Measurements from ENCODE around the gene STKLD1.
"Not testable (repeated sequence)": the region's sequence is repeated elsewhere in the genome, so short reads cannot be mapped to it uniquely, and the experiment has no call there.

STKLD1 gene

DNA sequence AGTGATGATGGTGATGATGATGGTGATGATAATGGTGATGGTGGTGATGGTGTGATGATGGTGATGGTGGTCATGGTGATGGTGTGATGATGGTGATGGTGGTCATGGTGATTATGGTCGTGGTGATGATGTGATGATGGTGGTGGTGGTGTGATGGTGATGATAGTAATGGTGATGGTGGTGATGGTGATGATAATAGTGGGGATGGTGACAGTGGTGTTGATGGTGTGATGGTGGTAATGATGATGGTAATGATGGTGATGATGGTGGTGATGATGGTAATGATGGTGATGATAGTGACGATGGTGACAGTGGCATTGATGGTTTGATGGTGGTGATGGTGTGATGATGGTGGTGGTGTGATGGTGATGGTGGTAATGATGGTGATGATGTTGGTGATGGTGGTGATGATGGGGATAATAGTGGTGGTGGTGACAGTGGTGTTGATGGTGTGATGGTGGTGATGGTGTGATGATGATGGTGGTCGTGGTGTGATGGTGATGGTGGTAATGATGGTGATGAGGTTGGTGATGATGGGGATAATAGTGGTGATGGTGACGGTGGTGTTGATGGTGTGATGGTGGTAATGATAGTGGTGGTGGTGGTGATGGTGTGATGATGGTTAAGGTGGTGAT is 6.5 kb downstream of the STKLD1 start:
- no peak for DNase-seq

DNA sequence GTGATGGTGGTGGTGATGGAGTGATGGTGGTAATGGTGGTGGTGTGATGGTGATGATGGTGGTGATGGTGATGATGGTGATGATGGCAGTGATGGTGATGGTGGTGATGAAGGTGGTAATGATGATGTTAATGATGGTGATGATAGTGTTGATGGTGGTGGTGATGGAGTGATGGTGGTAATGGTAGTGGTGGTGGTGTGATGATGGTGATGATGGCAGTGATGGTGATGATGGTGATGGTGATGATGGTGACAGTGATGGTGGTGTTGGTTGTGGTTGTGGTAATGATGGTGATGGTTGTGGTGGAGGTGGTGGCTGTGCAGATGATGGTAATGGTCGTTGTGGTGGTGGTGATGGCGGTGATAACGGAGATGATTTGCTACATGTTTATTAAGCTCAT is 7.3 kb downstream of the STKLD1 start:
- DNase-seq = no peak

DNA sequence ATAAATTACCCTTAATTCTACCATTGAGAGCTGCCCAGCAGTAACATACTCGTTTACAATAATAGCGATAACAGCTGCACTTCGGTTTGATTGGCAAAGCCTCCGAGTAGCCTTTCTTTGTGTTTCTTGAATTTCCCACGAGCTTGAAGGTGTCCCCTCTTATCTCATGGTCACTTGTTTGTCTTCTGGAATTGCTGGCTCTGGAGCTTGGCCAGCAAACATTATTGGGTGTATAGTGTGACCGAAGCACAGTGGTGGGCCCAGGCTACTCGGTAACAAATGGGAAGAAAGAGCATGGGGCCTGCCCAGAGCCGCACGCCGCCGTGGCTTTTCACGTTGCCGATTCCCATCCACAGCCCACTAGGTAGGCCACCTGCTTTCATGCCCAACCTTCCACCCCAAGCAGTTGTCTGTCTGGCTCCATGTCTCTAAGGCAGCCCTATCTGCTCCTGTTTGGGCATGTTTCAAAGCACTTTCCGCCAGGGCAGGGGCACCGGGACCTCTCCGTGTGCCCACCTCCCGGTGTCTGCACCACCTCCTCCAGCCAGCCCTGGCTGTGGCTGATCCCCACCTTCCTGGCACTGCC is 8.7 kb downstream of the STKLD1 start:
- no peak for DNase-seq

DNA sequence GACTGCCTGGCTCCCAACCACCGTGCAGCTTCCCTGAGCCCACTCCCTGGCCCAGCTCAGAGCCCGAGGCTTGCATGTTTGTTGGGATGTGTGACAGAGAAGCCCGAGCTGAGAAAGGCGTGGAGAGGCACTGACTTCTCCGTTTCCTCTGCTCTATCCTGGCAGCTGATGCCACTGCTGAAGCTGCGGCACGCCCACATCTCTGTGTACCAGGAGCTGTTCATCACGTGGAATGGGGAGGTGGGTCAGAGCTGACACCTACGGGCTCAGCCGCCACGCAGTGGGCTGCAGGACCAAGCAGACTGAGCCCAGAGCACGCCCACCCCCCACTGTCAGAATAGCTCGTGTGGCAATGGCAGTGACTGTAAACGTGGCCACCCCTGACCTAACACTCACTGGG is 9.3 kb downstream of the STKLD1 start:
- DNase-seq = peak in 2 of 56 donors; percentile 18 to 25

DNA sequence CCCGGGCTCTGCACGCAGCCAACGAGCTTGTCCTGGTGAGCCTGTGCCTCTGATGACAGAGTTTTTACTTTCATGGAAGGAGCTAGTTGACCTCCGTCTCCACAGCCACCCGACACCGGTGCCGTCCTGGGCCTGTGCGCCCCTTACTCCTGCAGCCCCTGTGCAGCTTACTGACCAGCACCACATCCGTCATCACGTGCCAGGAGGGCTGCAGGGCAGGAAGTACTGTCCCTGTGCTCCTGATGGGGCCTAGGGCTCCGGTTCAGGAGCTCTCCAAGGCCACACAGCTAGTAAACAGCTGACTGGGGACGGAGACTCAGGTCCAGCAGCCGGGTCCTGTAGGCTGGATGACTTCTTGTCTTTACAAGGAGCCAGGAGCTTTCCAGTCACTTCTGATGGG is 10.2 kb downstream of the STKLD1 start:
- no peak for DNase-seq

DNA sequence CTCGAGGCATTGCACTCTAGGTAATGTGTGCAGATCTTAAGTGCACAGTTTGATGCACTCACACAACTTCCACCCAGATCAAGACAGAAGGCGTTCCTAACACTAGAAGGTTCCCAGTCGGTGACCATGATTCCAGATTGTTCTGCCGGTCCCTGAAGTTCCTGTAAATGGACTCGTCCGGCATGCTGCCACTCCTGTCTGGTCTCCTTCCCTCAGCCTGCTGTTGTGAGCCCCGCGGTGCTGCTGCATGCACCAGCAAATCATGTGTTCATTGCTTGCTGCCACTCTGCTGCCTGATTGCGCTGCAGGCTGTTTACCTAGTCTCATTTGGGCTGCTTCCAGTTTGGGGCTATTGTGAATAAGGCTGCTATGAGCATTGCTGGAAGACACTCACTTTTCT is 11.5 kb downstream of the STKLD1 start:
- DNase-seq = no peak

DNA sequence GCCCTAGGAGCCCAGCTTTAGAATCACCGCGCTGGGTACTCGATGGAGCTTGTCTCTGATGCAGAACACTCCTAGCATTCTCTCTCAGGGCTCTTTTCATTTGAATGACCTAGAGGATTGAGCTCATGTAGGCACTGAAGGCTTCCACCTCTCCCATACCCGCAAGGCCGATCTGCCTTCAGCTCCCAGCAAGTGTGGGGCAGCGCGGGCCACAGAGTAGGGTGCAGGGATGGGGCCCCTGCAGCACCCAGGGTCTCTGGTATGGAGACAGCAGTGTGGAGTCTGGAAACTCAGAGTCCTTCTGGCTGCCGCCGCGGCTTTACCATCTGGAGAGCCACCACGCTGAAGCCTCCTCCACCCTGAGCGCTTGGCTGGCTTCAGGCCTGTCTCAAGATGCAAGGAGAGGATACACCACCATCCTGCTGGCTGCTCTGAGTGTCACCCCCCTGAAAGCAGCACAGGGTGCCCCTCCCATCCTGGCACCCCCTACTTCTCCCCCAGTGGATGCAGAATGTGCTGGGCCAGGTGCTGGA is 12.9 kb downstream of the STKLD1 start:
- peak in 1 of 56 donors; percentile 10 for DNase-seq

DNA sequence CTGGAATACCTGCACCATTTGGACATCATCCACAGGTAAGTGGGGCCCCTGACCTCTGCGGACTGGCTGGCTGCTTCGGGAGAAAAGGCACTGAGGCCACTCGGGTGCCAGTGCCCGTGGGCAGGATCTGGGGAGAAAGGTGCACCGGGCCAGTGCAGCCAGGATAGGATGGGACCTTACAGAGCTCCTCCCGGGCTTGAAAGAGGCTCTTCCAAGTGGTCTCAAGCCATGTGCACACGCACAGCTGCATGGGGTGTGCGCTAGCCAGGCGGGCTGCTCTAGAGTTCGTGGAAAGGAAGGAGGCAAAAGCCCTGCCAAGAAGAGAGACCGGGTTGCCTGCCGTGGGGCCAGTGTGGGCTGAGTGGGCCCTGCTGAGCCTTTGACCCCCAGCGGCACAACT is 13.4 kb downstream of the STKLD1 start:
- no peak for DNase-seq

DNA sequence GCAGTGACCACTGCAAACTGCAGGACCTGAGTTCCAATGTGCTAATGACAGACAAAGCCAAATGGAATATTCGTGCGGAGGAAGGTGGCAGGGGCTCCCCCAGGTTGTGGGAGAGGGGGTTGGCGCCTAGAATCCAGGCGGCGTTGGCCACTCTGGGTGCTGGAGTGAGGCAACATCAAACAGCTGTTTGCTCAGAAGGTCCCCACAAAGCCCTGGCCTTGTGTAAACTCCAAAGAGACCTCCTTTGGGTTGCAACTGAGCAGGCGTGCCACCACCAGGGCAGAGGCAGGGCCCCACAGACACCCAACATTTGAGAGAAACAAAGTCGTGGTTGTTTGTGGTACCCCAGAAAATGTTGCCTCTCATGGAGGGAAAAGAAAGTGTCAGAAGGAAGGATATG is 14.5 kb downstream of the STKLD1 start:
- no peak for DNase-seq

DNA sequence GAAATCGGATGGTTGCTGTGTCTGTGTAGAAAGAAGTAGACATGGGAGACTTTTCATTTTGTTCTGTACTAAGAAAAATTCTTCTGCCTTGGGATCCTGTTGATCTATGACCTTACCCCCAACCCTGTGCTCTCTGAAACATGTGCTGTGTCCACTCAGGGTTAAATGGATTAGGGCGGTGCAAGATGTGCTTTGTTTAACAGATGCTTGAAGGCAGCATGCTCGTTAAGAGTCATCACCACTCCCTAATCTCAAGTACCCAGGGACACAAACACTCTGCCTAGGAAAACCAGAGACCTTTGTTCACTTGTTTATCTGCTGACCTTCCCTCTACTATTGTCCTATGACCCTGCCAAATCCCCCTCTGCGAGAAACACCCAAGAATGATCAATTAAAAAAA is 15.3 kb downstream of the STKLD1 start:
- DNase-seq = not testable (repeated sequence)

DNA sequence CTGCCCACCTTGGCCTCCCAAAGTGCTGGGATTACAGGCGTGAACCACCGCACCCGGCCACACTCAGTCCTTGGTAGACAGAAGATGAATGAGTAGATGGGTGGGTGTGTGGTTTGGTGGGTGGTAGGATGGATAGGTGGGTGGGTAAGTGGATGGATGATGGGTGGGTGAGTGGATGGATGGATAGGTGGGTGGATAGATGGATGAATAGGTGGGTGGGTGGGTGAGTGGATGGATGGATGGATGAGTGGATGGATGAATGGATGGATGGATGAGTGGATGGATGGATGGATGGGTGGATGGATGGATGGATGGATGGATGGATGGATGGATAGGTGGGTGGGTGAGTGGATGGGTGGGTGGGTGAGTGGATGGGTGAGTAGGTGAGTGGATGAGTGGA is 16.1 kb downstream of the STKLD1 start:
- not testable (repeated sequence) for DNase-seq

DNA sequence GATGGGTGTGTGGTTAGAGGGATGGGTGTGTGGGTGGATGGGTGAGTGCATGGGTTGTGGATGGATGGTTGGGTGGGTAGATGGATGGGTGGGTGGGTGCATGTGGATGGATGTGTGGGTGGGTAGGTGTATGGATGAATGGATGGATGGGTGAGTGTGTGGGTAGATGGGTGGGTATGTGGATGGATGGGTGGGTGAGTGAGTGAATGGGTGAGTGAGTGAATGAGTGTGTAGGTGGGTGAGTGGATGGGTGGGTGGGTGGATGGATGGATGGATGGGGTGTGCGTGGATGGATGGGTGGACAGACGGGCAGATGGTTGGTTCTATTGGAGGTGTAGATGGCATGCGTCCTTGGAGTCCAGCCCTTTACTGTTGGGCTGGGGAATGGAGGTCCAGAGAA is 17.2 kb downstream of the STKLD1 start:
- no peak for DNase-seq

DNA sequence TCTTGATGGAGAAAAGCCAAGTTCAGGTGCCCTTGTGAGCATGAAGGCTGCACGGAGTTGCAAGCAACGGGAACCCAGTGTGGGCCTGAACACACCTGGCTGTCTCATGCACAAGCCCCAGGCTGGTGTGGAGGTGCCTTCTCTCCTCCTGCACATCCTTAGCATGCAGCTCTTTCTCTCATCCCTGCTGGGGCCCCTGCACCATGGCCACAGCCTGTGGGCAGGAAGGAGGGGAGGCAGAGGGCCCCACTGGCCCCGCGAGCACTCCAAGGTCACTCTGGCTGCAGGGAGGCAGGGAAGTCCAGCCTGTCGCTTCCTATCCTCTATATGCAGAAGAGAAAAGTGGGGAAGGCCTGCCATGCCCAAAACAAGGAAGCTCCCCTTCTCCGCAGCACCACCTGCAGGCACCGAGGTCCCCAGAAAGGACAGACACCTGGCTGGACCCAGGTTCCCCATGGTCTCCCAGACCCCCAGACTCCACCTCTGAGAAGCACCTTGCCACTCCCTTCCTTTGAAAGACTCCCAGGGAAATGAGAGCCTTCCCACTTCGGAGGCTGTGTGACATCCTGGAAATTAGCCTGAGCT is 18.6 kb downstream of the STKLD1 start:
- DNase-seq = no peak

DNA sequence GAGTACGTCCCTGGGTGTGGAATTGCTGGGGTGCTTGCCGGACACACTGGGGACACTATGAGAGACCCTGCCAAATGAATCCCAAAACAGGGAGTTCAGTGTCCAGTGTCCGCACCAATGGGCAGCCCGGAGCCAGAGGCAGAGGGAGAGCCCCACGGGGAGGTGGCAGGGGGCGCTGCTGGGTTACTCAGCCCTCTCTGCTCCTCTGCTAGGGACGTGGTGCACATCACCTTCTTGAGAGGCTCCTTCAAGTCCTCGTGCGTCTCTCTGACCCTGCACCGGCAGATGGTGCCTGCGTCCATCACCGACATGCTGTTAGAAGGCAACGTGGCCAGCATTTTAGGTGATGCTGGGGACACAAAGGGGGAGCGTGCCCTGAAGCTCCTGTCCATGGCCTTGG is 20.8 kb downstream of the STKLD1 start:
- peak in 2 of 56 donors; percentile 8 to 30 for DNase-seq

DNA sequence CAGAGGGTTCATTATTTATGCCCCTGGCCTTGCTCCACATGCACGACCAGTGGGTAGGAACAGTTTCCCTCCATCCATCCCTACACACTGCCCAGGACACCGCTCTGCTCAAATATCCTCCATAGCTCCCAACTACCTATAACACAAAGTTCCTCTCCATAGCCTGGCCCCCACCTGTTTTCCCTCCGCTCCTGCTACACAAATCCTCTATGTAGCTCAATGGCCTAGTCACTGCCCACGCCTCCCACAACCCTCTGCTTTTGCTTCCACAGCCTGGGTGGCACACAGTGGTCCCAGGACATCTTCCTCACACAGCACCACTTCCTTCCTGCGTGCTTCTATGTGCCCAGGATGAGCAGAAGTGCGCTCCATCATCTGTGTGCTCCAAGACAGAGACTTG is 21.2 kb downstream of the STKLD1 start:
- DNase-seq = no peak

DNA sequence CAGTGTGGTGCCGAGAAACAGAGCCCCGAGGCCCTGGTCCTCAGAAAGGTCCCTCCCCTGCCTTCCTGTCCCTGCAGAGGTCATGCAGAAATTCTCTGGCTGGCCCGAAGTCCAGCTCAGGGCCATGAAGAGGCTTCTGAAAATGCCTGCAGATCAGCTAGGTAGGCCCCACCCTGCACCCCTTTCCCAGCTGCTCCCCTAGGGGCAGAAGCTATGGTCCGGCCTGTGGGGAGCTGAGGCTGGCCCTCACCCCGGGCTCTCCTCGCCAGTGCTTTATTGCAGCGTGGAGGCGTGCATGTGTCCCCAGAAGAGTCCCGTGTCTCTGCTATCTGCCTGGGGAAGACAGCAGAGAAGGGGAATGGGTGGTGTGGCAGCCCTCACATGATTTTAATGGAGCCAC is 21.7 kb downstream of the STKLD1 start:
- DNase-seq = no peak

DNA sequence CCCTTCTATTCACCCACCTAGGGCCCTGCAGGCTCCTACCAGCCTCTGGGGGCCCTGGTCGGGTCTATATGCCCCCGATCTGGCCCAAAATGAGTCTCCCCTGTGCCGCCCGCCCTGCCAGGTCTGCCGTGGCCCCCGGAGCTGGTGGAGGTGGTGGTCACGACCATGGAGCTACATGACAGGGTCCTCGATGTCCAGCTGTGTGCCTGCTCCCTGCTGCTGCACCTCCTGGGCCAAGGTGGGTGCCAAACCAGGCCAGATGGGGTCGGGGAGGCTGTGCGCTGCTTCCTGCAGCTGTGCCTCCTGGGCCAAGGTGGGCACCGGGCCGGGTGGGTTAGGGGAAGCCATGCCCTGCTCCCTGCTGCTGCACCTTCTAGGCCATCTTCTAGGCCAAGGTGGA is 24.1 kb downstream of the STKLD1 start:
- DNase-seq = no peak

DNA sequence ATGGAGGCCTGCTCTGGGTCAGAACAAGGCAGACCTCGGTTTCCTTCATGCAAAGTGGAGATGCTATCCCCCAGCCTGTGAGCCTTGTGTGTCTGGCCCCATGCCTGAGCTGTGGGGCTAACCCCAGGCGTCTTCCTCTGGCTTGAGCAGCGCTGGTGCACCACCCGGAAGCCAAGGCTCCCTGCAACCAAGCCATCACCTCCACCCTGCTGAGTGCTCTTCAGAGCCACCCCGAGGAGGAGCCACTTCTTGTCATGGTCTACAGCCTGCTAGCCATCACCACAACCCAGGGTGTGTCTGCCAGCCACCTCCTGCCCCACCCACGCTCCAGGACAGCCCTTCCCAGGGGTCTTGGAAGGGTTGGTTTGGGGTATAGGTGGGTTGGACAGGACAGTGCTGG is 25.4 kb downstream of the STKLD1 start:
- DNase-seq = no peak

DNA sequence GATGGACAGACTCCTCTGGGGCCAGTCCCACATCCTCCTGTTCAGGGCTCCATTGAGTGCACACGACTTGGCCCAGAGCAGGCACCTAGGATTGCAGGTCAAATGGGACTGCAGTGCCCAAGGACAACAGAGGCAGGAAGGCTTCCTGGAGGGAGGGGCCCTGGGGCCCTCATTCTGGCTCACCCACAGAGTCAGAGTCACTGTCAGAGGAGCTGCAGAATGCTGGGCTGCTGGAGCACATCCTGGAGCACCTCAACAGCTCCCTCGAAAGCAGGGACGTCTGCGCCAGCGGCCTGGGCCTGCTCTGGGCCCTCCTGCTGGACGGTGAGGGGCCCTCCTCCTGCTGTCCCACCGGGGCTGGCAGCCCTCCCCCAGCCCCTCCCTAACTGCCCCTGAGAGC is 26.5 kb downstream of the STKLD1 start:
- no peak for DNase-seq

DNA sequence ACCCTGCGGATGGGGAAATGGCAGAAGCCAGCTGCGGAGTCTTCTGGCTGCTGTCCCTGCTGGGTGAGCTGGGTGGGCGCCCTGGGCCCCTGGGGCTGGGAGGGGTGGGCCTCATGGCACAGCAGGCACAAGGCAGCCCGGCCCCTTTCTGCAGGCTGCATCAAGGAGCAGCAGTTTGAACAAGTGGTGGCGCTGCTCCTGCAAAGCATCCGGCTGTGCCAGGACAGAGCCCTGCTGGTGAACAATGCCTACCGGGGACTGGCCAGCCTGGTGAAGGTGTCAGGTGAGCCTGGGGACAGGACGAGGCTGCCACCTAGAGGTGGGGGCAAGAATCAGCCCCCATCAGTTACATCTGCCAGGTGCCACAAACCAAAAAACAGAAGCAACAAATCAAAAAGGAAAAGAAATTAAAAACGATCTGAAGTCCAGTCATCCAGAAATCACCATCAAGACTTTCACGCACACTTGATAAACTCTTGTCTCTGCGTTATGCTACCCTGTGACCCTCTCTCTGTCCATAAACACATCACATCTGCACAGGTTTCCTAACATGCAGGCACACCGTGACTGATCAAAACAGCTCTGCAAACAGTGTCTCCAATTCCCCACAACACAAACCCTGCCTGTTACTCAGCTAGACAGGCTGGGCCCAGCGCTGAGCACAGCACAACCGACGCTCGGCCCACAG is 27.7 kb downstream of the STKLD1 start:
- no peak for DNase-seq

DNA sequence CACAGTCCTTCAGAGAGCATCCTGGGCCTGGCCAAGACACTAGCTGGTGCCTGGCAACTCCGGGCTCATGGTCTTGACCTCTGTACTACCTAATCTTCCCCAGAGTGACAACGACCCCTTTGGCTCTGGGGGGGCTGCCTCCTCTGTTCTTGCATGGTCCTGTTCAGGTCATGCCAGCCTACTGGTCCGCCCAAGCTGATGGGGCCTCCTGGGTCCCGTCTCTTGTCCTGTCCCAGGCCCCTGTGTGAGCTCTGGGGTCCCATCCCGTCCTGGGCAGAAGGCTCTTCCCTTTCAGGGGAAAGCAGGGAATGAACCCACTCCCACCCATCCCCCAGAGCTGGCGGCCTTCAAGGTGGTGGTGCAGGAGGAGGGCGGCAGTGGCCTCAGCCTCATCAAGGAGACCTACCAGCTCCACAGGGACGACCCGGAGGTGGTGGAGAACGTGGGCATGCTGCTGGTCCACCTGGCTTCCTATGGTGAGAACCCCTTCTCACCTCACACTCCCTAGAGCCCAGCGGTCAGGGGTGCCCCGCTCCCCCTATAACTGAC is 28.4 kb downstream of the STKLD1 start:
- no peak for DNase-seq

Data from amygdala (tissue), 56 donors.